C4-2B (cell line): ENCODE data around the gene SH3GLB1.

Source experiments
- H3K27ac ChIP-seq: fragments of 450-650 bp; 2 replicates; pipeline ENCODE4 v1.5.1; 2017
- CTCF ChIP-seq: fragments of 450-650 bp; conservative IDR thresholded peaks from 2 replicates; pipeline ENCODE4 v1.5.1; 2017; ENCODE audit warnings: mild to moderate bottlenecking
- ZFX ChIP-seq: fragments of 450-650 bp; IDR thresholded peaks from 2 replicates; pipeline ENCODE4 v1.6.1; 2017

Gene SH3GLB1

GRCh38 chr1:86762336-86762735 is 58.0 kb downstream of the SH3GLB1 start:
- TF ChIP-seq CTCF (no peak), ZFX (no peak)

GRCh38 chr1:86764523-86764922 is 60.1 kb downstream of the SH3GLB1 start:
- TF ChIP-seq CTCF (no peak), ZFX (no peak)
- no peak overlapping the region for H3K27ac ChIP-seq

More at GRCh38 chr1:86762336-86762735, 58.0 kb downstream of the SH3GLB1 start:
- no peak overlapping the region for H3K27ac ChIP-seq

GRCh38 chr1:86765073-86765472 is 60.7 kb downstream of the SH3GLB1 start:
- TF ChIP-seq CTCF (no peak), ZFX (no peak)
- H3K27ac ChIP-seq, result no peak overlapping the region

GRCh38 chr1:86765674-86766073 is 61.3 kb downstream of the SH3GLB1 start:
- TF ChIP-seq CTCF (no peak), ZFX (no peak)
- no peak overlapping the region for H3K27ac ChIP-seq

GRCh38 chr1:86768554-86768953 is 64.2 kb downstream of the SH3GLB1 start:
- no peak overlapping the region for H3K27ac ChIP-seq
- TF ChIP-seq CTCF (no peak), ZFX (no peak)

- no peak overlapping the region for H3K27ac ChIP-seq
- TF ChIP-seq CTCF, result no peak
- no peak for TF ChIP-seq ZFX
Measured at GRCh38 chr1:86769065-86769464, 64.7 kb downstream of the SH3GLB1 start.

GRCh38 chr1:86773341-86774288 is 69.2 kb downstream of the SH3GLB1 start:
- TF ChIP-seq CTCF (no peak), ZFX (no peak)
- H3K27ac ChIP-seq, result no peak overlapping the region
